Chondrocyte (in vitro differentiated cells): ENCODE results near the gene AUTS2. TPM values are rescaled to one million over a fixed set of nuclear protein-coding genes. Genes with fewer than 3 reads are reported as not detected.

Experiments used
- DNase-seq: peaks from one replicate; pipeline ENCODE4 v3.0.0; 2021; ENCODE audit warnings: mixed read lengths, low spot score
- H3K27ac Mint-ChIP-seq: one replicate; pipeline ENCODE4 v1.8.0; 2021; ENCODE audit warnings: mild to moderate bottlenecking, moderate library complexity, mixed read lengths; ENCODE audit not compliant: unreplicated experiment
- H3K27me3 Mint-ChIP-seq: 2 replicates; pipeline ENCODE4 v1.8.0; 2021; ENCODE audit warnings: low read depth, mixed read lengths
- H3K36me3 Mint-ChIP-seq: 2 replicates; pipeline ENCODE4 v1.8.0; 2021; ENCODE audit warnings: low read depth, mixed read lengths
- H3K4me1 Mint-ChIP-seq: 2 replicates; pipeline ENCODE4 v1.8.0; 2021; ENCODE audit warnings: low read depth, mild to moderate bottlenecking, mixed read lengths
- H3K4me3 Mint-ChIP-seq: one replicate; pipeline ENCODE4 v1.8.0; 2021; ENCODE audit warnings: mild to moderate bottlenecking, moderate library complexity, mixed read lengths; ENCODE audit not compliant: unreplicated experiment
- H3K9me3 Mint-ChIP-seq: 2 replicates; pipeline ENCODE4 v1.8.0; 2021; ENCODE audit warnings: low read depth, mixed read lengths
- total RNA-seq: library from RNA; stranded (reverse); gene quantifications from 3 replicates; pipeline ENCODE4 v1.2.1, GENCODE V29; 2021
- TF ChIP-seq, protein P1 (sequence below): fragments of 200-600 bp; sonication (generic); IDR thresholded peaks from 2 replicates; pipeline ENCODE4 v1.5.0; 2021; ENCODE audit warnings: antibody characterized with exemption, mild to moderate bottlenecking, moderate library complexity

Gene AUTS2
- total RNA-seq, 1 donor from 2014 or later, result 31.5 TPM

- H3K36me3 Mint-ChIP-seq, result no peaks in the 10 kb centered on the region
- no peaks in the 10 kb centered on the region for H3K9me3 Mint-ChIP-seq
- H3K27ac Mint-ChIP-seq, result no peak overlapping the region
- H3K27me3 Mint-ChIP-seq, result no peaks in the 10 kb centered on the region
- peaks cover 15% of the 10 kb centered on the region for H3K4me1 Mint-ChIP-seq
- no peak overlapping the region for H3K4me3 Mint-ChIP-seq
- DNase-seq, result no peak
- TF ChIP-seq, protein P1, sequence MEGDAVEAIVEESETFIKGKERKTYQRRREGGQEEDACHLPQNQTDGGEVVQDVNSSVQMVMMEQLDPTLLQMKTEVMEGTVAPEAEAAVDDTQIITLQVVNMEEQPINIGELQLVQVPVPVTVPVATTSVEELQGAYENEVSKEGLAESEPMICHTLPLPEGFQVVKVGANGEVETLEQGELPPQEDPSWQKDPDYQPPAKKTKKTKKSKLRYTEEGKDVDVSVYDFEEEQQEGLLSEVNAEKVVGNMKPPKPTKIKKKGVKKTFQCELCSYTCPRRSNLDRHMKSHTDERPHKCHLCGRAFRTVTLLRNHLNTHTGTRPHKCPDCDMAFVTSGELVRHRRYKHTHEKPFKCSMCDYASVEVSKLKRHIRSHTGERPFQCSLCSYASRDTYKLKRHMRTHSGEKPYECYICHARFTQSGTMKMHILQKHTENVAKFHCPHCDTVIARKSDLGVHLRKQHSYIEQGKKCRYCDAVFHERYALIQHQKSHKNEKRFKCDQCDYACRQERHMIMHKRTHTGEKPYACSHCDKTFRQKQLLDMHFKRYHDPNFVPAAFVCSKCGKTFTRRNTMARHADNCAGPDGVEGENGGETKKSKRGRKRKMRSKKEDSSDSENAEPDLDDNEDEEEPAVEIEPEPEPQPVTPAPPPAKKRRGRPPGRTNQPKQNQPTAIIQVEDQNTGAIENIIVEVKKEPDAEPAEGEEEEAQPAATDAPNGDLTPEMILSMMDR, result no peak
These were observed 773.4 kb downstream of the AUTS2 start for GRCh38 chr7:70371652-70372051.

- TF ChIP-seq, protein P1, result no peak
- Mint-ChIP-seq H3K27ac (no peak overlapping the region), H3K4me1 (peaks cover 22% of the 10 kb centered on the region), H3K27me3 (no peaks in the 10 kb centered on the region), H3K4me3 (no peak overlapping the region), H3K36me3 (no peaks in the 10 kb centered on the region), H3K9me3 (no peaks in the 10 kb centered on the region)
- DNase-seq, result no peak
These were observed 774.7 kb downstream of the AUTS2 start for GRCh38 chr7:70372768-70373515.

DNA sequence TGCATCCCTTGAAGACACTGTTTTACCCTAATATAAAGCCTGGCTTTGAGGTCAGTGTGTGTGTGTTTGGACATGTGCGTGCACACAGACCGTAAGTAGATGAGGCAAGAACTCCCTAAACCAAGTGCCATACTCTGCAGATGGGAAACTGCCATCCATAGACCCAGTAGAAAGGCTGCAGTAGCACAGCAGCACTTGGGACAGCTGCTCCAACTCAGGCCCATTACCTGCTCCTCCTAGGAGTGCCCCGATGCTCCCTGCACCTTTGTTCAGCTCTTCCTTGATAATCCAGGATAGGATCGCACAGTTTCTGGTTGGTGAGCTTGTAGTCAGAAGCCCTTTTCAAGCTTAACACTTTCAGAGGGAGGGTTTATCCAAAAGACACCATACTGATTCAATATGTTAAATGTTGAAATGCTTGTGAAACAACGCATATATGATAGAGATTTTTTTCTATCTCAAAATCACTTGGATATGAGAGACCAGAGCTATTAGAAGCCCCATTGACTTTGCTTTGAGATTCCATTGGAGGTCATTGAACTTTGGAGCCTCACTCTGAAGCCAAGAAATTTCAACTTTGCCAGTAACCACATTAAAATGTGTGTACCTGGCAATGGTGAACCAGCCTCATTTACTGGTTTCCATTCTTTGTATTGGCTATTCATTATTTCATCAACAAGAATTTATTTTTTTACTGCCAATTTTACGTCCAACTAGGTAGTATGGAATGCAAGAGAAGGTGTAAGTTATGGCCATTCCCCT is 776.7 kb downstream of the AUTS2 start:
- TF ChIP-seq, protein P1, result no peak
- Mint-ChIP-seq H3K9me3 (no peaks in the 10 kb centered on the region), H3K4me3 (no peak overlapping the region), H3K27me3 (no peaks in the 10 kb centered on the region), H3K4me1 (peaks cover 27% of the 10 kb centered on the region), H3K36me3 (no peaks in the 10 kb centered on the region), H3K27ac (no peak overlapping the region)
- DNase-seq, result no peak

GRCh38 chr7:70376561-70377031 is 778.3 kb downstream of the AUTS2 start:
- Mint-ChIP-seq H3K4me3 (no peak overlapping the region), H3K36me3 (no peaks in the 10 kb centered on the region), H3K27me3 (no peaks in the 10 kb centered on the region), H3K27ac (peak overlapping the region; percentile 42), H3K4me1 (peaks cover 38% of the 10 kb centered on the region), H3K9me3 (no peaks in the 10 kb centered on the region)
- DNase-seq, result no peak
- TF ChIP-seq, protein P1, result no peak

GRCh38 chr7:70377957-70378356 is 779.7 kb downstream of the AUTS2 start:
- peaks cover 8% of the 10 kb centered on the region for H3K9me3 Mint-ChIP-seq
- H3K27ac Mint-ChIP-seq, result no peak overlapping the region

More at GRCh38 chr7:70377957-70378356, 779.7 kb downstream of the AUTS2 start:
- Mint-ChIP-seq H3K36me3 (no peaks in the 10 kb centered on the region), H3K4me1 (peaks cover 40% of the 10 kb centered on the region), H3K4me3 (no peak overlapping the region), H3K27me3 (no peaks in the 10 kb centered on the region)
- DNase-seq, result no peak
- TF ChIP-seq, protein P1, result no peak
